Panc1 (cell line): ENCODE results near the gene TOR1B.

ENCODE experiments used
- TF ChIP-seq, protein P1 (sequence below): fragments of 450-650 bp; IDR thresholded peaks from 2 replicates; pipeline ENCODE4 v1.5.1; 2017; ENCODE audit warnings: mild to moderate bottlenecking
- TF ChIP-seq, protein P2 (sequence below), 2 experiments: IDR thresholded peaks; 2 replicates each; pipeline ENCODE4 v1.6.1; 2011 to 2012; ENCODE audit warnings: low read depth in 2 of 2, control low read depth in 1 of 2, low read length in 1 of 2, mild to moderate bottlenecking in 1 of 2, moderate library complexity in 1 of 2; ENCODE audit not compliant: insufficient read depth in 1 of 2

DNA sequence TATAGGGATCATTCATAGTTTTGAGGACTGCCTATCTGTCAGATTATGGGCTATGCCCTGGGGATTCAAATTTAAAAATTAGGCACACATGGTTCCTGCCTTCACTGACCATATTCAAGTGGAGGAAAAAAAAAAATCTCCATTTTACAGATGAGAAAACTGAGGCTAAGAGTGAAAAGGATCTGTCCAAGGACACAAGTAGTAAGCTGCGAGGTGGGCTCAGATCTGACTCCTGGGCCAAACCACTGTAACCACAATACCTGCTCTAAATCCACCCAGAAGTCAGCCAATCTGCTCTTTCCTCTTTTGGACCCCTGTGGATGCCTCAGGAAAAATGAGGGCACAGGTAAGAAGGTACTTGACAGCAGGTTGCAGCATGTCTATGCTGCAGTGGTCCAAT, 23.8 kb downstream of the TOR1B start:
- TF ChIP-seq, protein P1, sequence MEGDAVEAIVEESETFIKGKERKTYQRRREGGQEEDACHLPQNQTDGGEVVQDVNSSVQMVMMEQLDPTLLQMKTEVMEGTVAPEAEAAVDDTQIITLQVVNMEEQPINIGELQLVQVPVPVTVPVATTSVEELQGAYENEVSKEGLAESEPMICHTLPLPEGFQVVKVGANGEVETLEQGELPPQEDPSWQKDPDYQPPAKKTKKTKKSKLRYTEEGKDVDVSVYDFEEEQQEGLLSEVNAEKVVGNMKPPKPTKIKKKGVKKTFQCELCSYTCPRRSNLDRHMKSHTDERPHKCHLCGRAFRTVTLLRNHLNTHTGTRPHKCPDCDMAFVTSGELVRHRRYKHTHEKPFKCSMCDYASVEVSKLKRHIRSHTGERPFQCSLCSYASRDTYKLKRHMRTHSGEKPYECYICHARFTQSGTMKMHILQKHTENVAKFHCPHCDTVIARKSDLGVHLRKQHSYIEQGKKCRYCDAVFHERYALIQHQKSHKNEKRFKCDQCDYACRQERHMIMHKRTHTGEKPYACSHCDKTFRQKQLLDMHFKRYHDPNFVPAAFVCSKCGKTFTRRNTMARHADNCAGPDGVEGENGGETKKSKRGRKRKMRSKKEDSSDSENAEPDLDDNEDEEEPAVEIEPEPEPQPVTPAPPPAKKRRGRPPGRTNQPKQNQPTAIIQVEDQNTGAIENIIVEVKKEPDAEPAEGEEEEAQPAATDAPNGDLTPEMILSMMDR: no peak
- TF ChIP-seq, protein P2, sequence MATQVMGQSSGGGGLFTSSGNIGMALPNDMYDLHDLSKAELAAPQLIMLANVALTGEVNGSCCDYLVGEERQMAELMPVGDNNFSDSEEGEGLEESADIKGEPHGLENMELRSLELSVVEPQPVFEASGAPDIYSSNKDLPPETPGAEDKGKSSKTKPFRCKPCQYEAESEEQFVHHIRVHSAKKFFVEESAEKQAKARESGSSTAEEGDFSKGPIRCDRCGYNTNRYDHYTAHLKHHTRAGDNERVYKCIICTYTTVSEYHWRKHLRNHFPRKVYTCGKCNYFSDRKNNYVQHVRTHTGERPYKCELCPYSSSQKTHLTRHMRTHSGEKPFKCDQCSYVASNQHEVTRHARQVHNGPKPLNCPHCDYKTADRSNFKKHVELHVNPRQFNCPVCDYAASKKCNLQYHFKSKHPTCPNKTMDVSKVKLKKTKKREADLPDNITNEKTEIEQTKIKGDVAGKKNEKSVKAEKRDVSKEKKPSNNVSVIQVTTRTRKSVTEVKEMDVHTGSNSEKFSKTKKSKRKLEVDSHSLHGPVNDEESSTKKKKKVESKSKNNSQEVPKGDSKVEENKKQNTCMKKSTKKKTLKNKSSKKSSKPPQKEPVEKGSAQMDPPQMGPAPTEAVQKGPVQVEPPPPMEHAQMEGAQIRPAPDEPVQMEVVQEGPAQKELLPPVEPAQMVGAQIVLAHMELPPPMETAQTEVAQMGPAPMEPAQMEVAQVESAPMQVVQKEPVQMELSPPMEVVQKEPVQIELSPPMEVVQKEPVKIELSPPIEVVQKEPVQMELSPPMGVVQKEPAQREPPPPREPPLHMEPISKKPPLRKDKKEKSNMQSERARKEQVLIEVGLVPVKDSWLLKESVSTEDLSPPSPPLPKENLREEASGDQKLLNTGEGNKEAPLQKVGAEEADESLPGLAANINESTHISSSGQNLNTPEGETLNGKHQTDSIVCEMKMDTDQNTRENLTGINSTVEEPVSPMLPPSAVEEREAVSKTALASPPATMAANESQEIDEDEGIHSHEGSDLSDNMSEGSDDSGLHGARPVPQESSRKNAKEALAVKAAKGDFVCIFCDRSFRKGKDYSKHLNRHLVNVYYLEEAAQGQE (IDR thresholded peaks at IDR 0.05; ENCODE audit: insufficient read depth in 1 of 2, low read depth in 2 of 2, low read length in 1 of 2): no peak
